C4-2B (cell line): ENCODE results near the gene SLC25A29.

ENCODE experiments used
- ZFX ChIP-seq: fragments of 450-650 bp; IDR thresholded peaks from 2 replicates; pipeline ENCODE4 v1.6.1; 2017
- TF ChIP-seq, protein P1 (sequence below): fragments of 450-650 bp; conservative IDR thresholded peaks from 2 replicates; pipeline ENCODE4 v1.5.1; 2017; ENCODE audit warnings: mild to moderate bottlenecking

DNA sequence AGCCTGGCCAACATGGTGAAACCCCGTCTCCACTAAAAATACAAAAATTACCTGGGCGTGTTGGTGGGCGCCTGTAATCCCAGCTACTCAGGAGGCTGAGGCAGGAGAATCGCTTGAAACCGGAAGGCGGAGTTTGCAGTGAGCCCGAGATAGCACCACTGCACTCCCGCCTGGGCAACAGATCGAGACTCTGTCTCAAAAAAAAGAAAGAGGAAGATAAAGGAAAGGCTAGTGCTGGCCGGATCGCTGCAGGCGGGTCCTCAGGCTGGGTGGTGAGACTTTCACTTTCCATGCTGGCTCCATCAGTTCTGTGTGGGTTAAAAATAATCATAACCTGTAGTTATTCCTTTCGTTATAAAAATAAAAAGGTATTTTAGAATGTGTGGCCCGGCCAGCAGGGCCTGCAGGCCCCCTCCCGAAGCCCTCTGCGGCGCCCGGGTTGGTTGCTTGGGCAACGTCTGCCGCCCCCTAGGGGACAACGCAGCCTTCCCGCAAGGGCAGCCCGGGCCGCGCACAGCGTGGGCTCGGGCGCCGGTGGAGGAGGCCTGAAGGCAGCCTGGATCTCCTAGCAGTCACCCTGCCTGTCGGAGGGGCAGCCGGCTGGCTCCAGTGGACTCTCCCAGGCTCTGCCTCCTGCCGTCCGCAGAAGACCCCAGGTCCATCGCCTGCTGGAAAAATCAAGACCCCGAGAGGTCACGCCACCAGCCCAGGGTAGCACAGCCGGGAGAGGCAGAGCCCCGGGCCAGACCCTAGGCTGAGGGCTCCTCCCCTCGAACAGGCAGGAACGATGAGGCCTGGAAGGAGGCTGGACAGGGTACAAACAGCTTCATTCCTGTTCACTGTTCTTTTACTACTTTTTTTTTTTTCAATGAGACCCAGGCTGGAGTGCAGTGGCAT, 11.9 kb upstream of the SLC25A29 start:
- TF ChIP-seq, protein P1, sequence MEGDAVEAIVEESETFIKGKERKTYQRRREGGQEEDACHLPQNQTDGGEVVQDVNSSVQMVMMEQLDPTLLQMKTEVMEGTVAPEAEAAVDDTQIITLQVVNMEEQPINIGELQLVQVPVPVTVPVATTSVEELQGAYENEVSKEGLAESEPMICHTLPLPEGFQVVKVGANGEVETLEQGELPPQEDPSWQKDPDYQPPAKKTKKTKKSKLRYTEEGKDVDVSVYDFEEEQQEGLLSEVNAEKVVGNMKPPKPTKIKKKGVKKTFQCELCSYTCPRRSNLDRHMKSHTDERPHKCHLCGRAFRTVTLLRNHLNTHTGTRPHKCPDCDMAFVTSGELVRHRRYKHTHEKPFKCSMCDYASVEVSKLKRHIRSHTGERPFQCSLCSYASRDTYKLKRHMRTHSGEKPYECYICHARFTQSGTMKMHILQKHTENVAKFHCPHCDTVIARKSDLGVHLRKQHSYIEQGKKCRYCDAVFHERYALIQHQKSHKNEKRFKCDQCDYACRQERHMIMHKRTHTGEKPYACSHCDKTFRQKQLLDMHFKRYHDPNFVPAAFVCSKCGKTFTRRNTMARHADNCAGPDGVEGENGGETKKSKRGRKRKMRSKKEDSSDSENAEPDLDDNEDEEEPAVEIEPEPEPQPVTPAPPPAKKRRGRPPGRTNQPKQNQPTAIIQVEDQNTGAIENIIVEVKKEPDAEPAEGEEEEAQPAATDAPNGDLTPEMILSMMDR: no peak
- TF ChIP-seq ZFX: no peak
